ENCODE data around the gene SLC35E4. TPM values are rescaled to one million over a fixed set of nuclear protein-coding genes. Genes with fewer than 3 reads are reported as not detected.
"Not testable (repeated sequence)": the region's sequence is repeated elsewhere in the genome, so short reads cannot be mapped to it uniquely, and the experiment has no call there.

Gene SLC35E4
- total RNA-seq, 2 donors from 2014 or later = 5.8 to 16.1 TPM

DNA sequence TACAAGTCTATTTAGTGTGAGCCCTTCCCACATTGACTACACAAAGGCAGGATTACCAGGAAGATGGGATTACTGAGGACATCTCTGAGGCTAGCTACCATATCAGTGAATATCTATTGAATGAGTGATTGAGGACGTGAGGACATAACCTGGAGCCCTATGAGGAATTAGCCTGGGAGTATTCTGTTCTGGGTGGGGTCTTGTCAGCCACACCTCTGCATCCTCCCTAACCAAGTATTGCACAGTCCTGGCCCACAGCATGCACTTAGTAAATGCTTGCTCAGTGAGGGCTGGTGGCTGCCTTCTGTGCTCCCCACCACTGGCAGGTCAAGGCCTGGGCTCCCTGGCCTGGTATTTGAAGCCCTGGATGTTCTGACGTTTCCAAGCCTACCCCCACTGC is 17.3 kb downstream of the SLC35E4 start:
- no peaks in the 10 kb centered on the region for H3K36me3 Mint-ChIP-seq (ENCODE audit: low read depth)
- H3K27ac Mint-ChIP-seq = no peak overlapping the region
- peaks cover 15% of the 10 kb centered on the region for H3K4me1 Mint-ChIP-seq
- no peaks in the 10 kb centered on the region for H3K9me3 Mint-ChIP-seq
- no peak for ATAC-seq (replicated peaks)
- H3K27me3 Mint-ChIP-seq = no peaks in the 10 kb centered on the region
- no peak overlapping the region for H3K4me3 Mint-ChIP-seq

DNA sequence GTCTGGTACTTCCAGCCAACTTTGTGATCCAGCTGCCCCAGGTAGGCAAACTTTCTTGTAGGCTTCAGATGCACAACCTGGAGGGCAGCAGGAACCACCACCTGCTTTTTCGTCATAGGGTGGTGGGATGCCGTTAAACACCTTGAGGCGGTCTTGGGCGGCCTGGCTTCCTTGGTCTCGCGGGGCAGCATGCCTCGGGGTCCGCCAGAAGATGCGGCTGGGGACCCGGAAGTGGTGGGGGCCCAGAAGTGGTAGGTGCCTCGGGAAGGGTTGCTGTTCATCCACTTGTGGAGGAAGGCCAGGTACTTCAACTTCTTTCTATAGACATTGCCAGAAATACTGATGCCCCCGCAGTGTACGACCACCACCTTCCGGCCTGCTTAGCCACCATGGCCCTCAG is 18.8 kb downstream of the SLC35E4 start:
- H3K27ac Mint-ChIP-seq = peak overlapping the region; percentile 38

DNA sequence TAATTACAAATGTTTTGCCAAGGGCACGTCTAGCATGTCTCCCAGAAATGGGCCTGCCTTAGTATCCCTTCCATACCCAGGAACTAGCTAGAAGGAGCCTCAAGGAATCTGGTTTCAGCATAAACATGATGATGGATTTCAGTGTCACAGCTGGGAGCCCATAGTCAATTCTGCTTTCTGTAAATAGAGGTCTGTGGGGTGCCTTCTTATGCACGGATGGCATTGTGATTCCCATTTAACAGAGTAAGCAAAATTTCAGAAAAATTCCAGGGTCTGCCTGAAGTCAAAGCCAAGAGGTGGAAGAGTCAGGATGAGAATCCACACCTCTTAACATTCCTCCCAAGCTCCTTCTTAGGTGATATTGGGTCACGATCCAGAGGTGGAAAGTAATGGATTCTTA is 20.0 kb downstream of the SLC35E4 start:
- Mint-ChIP-seq H3K4me3 (no peak overlapping the region), H3K9me3 (no peaks in the 10 kb centered on the region), H3K27me3 (no peaks in the 10 kb centered on the region), H3K27ac (no peak overlapping the region), H3K36me3 (ENCODE audit: low read depth) (peaks cover 13% of the 10 kb centered on the region), H3K4me1 (no peaks in the 10 kb centered on the region)
- ATAC-seq (replicated peaks) = no peak

More for the DNA sequence above, 18.8 kb downstream of the SLC35E4 start:
- Mint-ChIP-seq H3K27me3 (no peaks in the 10 kb centered on the region), H3K4me1 (peaks cover 6% of the 10 kb centered on the region), H3K4me3 (no peak overlapping the region), H3K36me3 (ENCODE audit: low read depth) (peaks cover under 1% of the 10 kb centered on the region), H3K9me3 (no peaks in the 10 kb centered on the region)
- ATAC-seq (replicated peaks) = no peak

DNA sequence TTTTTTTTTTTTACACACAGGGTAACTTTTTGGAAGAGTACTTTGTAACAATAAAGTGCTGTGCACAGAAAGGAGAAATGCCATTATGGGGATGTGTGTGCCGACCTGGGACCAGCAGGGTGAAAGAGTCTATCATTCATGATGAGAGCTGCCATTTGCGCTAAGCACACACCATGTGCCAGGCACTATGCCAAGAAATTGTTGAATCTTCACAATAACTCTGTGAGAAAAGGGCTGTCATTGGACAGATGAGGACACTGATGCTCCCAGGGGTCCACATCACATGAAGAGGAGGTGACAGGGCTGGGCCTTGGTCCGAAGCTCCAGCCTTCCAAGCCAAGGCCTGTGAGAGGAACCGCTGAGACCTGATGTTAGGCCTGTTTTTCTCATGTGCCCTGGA is 26.5 kb downstream of the SLC35E4 start:
- Mint-ChIP-seq H3K4me3 (no peak overlapping the region), H3K27ac (no peak overlapping the region), H3K4me1 (peaks cover 12% of the 10 kb centered on the region), H3K36me3 (ENCODE audit: low read depth) (peaks cover 42% of the 10 kb centered on the region), H3K27me3 (no peaks in the 10 kb centered on the region), H3K9me3 (no peaks in the 10 kb centered on the region)
- no peak for ATAC-seq (replicated peaks)

DNA sequence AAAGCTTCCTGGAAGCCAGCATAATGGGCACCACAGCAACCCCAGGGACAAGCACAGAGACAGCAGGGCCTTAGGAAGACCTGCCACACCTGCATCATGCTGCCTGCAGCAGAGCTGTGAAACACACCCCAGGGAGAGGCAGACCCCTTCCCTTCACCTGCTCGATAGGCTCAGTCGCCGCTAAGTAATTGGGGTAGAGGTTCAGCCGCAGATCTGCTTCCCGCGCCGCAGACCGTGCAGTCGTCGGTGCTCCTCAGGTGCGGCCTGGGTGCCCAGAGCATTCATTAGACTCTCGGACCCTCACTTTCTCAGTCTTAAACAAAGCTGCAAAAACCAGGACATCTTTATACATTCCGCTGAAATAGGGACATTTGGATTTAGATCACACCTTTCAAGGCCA is 29.2 kb downstream of the SLC35E4 start:
- H3K9me3 Mint-ChIP-seq = no peaks in the 10 kb centered on the region
- H3K27me3 Mint-ChIP-seq = no peaks in the 10 kb centered on the region
- H3K27ac Mint-ChIP-seq = no peak overlapping the region
- H3K36me3 Mint-ChIP-seq (ENCODE audit: low read depth) = peaks cover 37% of the 10 kb centered on the region
- H3K4me3 Mint-ChIP-seq = no peak overlapping the region
- no peak for ATAC-seq (replicated peaks)
- peaks cover 13% of the 10 kb centered on the region for H3K4me1 Mint-ChIP-seq

DNA sequence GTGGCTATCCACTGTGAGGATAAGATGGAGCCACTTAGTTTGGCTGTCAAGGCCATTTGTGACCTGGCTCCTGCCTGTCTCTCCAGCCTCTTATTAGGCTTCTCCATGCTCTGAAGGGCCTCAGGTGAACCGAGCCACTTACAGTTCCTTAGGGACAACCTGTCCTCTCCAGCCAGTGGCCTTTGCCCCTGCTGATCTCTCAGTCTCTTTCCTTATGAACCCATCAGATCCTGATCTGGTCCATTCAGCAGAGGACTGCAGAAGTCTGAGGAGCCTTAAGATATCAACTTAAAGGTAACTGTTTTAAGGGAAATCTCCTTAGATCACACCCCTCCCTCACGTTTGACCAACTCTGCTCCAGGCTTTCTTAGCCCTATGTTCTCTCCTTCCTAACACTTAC is 29.7 kb downstream of the SLC35E4 start:
- Mint-ChIP-seq H3K9me3 (no peaks in the 10 kb centered on the region), H3K27me3 (no peaks in the 10 kb centered on the region), H3K4me3 (no peak overlapping the region), H3K36me3 (ENCODE audit: low read depth) (peaks cover 32% of the 10 kb centered on the region), H3K27ac (no peak overlapping the region), H3K4me1 (peaks cover 13% of the 10 kb centered on the region)
- ATAC-seq (replicated peaks) = no peak

DNA sequence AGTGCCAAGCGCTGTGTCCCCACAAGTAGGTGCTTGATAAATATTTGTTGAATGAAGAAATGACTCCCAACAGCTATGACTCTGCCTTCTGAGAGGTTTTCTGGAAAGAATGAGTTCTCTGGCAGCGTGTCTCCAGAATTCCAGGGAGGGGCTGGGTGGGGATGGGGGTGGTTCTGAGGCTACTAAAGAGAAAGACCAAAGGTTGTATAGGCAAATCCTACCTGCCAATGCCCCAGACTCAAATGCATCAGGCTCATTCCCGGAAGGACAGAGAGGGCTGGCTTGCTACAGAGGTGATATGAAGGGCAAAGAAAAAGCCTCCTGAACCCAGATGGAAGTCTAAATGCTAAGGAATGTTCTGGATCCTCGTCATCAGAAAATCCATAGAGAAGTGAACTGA is 30.2 kb downstream of the SLC35E4 start:
- Mint-ChIP-seq H3K4me3 (peak overlapping the region; percentile 92), H3K27me3 (no peaks in the 10 kb centered on the region), H3K9me3 (no peaks in the 10 kb centered on the region), H3K4me1 (peaks cover 13% of the 10 kb centered on the region), H3K27ac (no peak overlapping the region), H3K36me3 (ENCODE audit: low read depth) (peaks cover 28% of the 10 kb centered on the region)
- ATAC-seq (replicated peaks) = no peak

DNA sequence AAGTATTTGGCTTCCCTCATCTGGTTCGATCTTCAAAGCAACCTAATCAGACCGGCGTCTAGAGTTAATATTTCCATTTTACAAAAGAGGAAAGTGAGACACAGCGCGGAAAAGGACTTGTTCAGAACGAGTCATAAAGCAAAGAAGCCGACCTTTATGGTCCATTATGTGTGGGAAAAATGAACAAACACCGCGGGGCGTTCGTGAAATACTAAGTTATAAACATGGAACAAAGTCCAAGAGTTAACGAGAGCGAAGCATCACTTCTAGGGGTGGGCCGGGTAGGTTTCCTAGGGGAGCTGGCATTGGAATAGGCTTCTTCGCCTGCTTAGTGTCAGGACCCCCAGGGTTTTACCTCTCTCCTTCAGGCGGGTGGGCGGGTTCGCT is 31.5 kb downstream of the SLC35E4 start:
- peak overlapping the region; percentile 92 for H3K4me3 Mint-ChIP-seq
- ATAC-seq (replicated peaks) = peak; percentile 7
- no peaks in the 10 kb centered on the region for H3K27me3 Mint-ChIP-seq
- H3K36me3 Mint-ChIP-seq (ENCODE audit: low read depth) = peaks cover 24% of the 10 kb centered on the region
- peak overlapping the region; percentile 88 for H3K27ac Mint-ChIP-seq
- no peaks in the 10 kb centered on the region for H3K9me3 Mint-ChIP-seq
- H3K4me1 Mint-ChIP-seq = peaks cover 13% of the 10 kb centered on the region

DNA sequence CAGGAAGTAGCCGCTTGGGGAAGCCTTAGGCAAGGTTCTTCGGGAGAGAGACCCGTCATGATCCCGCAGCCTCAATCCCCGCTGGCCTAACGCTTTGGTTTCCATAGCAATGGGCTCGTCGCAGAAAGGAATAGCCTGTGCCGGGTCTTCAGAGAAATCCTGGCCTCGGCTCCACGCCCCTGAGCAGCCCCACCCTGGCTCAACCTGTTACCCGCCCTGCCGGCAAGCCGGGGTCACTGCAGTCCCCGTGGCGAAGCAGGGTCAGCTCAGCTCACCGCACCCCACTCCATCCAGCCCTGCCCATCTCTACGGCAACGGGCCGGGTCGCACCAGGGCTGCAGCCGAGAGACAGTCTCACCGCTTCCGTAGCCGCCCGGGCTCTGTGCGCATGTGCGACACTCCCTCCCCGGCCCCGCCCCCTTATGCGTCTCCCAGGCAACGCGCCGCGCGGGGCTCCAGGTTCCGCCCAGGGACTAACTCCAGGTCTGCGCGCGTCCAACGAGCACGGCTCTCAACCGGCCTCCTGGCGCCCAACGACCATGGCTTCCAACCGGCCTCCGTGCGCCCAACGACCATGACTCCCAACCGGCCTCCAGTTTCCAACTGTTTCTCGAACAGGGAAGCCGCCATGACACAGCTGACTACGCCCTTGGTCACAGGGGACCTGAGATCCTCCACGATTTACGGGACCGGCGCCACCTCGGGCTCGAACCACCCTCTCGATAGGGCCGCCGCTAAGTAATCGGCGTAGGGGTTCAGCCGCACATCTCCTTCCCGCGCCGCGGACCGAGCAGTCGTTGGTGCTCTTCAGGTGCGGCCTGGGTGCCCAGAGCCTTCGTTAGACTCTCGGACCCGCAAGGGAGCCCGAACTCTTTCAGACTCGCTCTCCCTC is 32.2 kb downstream of the SLC35E4 start, which contains the start of gene DUSP18:
DUSP18 (minus strand) TSS at position 382 of the 892 bp plus-strand sequence. CDS start 3,872 bp downstream, outside the sequence.
- Mint-ChIP-seq H3K9me3 (no peaks in the 10 kb centered on the region), H3K27me3 (no peaks in the 10 kb centered on the region), H3K4me1 (peaks cover 13% of the 10 kb centered on the region), H3K36me3 (ENCODE audit: low read depth) (peaks cover 18% of the 10 kb centered on the region), H3K27ac (peak within 1 kb of the TSS; percentile 88), H3K4me3 (peak within 1 kb of the TSS; percentile 92)
- peak; percentile 96 for ATAC-seq (replicated peaks)

DNA sequence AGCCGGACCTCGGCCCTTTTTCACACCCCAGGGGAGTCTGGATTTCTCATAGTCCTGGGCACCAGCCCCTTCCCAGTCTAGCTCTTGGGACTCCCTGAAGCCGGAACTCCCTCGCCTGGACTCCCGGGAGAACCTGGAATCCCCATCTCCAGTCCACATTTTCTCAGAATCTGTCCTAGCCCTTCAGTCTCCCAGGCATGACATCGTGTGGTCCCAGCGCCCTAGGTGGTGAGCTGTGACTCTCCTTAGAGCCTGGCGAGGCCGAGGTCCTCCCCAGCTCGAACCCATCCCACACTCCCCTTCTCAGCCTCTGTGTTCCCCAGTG is 32.8 kb downstream of the SLC35E4 start:
- Mint-ChIP-seq H3K27me3 (no peaks in the 10 kb centered on the region), H3K4me3 (peak overlapping the region; percentile 92), H3K9me3 (no peaks in the 10 kb centered on the region), H3K36me3 (ENCODE audit: low read depth) (peaks cover 12% of the 10 kb centered on the region), H3K4me1 (peaks cover 13% of the 10 kb centered on the region), H3K27ac (peak overlapping the region; percentile 88)
- ATAC-seq (replicated peaks) = no peak

DNA sequence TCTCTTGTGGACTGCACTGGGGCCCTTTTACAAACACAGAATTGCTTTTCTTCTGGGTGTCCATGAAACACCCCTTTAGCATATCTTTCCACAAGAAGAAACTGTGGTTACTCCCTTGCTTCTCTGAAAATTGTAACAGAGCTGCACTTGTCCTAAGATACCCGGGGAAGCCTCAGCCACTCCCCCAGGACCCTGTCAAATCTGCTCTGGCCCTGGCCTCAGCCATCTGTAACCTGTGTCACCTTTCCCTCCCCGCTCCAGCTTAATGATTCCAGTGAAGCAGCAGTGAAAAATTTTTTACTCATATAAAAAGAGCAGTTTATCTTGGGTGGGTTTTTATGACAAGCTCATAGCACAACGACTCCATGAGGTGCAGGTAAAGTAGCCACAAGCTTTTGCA is 35.5 kb downstream of the SLC35E4 start:
- Mint-ChIP-seq H3K27ac (peak overlapping the region; percentile 19), H3K27me3 (no peaks in the 10 kb centered on the region), H3K4me1 (peaks cover 7% of the 10 kb centered on the region), H3K36me3 (ENCODE audit: low read depth) (no peaks in the 10 kb centered on the region), H3K9me3 (no peaks in the 10 kb centered on the region), H3K4me3 (no peak overlapping the region)
- ATAC-seq (replicated peaks) = no peak

DNA sequence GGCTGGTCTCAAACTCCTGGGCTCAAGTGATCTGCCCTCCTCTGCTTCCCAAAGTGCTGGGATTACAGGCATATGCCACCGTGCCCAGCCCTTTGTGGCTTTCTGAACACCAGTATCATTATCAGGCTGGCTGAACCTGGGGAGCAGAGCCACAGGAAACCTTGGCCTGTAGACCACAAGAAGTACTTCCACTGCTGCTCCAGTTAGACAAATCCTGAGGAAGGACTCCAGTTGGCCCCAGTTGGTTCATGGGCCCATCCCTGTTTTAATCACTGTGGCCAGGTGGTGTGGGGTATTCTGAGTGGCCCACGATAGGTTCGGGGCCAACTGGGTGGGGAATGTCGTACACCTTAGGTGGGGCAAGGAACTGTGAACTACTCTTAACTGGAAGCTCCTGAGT is 37.6 kb downstream of the SLC35E4 start:
- H3K27me3 Mint-ChIP-seq = peaks cover 7% of the 10 kb centered on the region
- no peaks in the 10 kb centered on the region for H3K9me3 Mint-ChIP-seq
- no peak overlapping the region for H3K27ac Mint-ChIP-seq
- no peak for ATAC-seq (replicated peaks)
- no peaks in the 10 kb centered on the region for H3K36me3 Mint-ChIP-seq (ENCODE audit: low read depth)
- H3K4me3 Mint-ChIP-seq = no peak overlapping the region
- no peaks in the 10 kb centered on the region for H3K4me1 Mint-ChIP-seq

DNA sequence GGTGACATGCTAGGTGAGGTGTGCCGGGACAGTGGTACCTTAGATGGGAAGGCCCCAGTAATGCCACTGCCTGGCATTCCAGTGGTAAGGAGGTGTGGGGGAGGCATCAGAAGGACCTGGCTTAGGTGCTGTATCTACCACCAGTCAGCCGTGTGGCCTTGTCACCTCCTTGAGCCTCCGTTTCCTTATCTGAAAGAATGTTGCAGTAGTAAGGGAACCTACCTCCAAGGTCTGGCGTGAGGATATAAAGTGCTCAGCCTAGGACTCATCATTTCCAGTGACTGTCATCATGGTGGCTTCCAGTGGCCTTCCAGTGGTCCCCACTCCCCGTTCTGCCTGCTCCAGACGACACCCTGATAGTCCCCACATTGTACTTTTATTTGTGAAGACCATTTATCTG is 38.9 kb downstream of the SLC35E4 start:
- Mint-ChIP-seq H3K27ac (no peak overlapping the region), H3K27me3 (peaks cover 11% of the 10 kb centered on the region), H3K4me1 (no peaks in the 10 kb centered on the region), H3K36me3 (ENCODE audit: low read depth) (no peaks in the 10 kb centered on the region), H3K4me3 (no peak overlapping the region), H3K9me3 (no peaks in the 10 kb centered on the region)
- ATAC-seq (replicated peaks) = no peak

DNA sequence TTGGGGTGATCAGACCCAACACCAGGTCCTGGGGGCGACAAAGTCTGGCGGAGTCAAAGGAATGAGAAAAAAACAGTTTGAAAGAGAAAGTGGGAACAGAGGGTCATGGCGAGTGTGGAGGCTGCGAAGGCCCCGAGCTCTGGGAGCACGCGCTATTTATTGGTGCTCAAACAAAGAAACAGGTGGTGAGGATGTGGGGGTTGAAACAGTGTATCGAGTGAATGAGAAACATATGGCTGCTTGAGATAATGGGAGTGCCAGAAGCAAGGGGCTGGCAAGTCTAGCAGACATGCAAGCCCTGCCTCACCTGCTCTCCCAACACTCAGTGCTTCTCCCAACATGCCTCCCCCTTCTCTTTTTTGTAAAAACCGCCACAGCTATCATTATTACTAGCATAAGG is 39.9 kb downstream of the SLC35E4 start:
- H3K36me3 Mint-ChIP-seq (ENCODE audit: low read depth) = no peaks in the 10 kb centered on the region
- H3K9me3 Mint-ChIP-seq = no peaks in the 10 kb centered on the region
- H3K27ac Mint-ChIP-seq = no peak overlapping the region
- no peak for ATAC-seq (replicated peaks)
- H3K4me3 Mint-ChIP-seq = no peak overlapping the region
- no peaks in the 10 kb centered on the region for H3K4me1 Mint-ChIP-seq
- peaks cover 11% of the 10 kb centered on the region for H3K27me3 Mint-ChIP-seq

DNA sequence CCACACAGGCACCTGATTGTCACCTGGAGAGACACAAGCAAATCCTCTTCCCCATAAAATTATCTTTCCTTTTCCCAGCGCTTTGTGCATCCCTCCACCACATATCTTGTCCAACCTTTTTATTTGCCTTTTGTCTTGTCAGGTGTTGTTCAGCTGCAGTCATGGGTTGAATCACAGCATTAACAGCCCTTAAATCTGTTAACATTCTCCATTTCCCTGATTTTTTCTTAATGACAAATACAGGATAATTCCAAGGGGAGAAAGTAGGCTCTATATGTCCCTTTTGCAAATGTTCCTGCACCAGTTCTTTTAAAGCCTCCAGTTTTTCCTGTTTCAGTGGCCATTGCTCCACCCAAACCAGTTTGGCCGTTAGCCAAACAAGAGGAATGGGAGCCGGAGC is 41.0 kb downstream of the SLC35E4 start:
- H3K27me3 Mint-ChIP-seq = peaks cover 11% of the 10 kb centered on the region
- not testable (repeated sequence) for H3K4me1 Mint-ChIP-seq; H3K36me3 Mint-ChIP-seq (ENCODE audit: low read depth); ATAC-seq (replicated peaks); H3K27ac Mint-ChIP-seq; H3K9me3 Mint-ChIP-seq; H3K4me3 Mint-ChIP-seq

Data from activated T-helper 17 cell treated with anti-CD3 and anti-CD28 coated beads, Interleukin-2, amount 50 U/mL, for 72 hours (primary cell).